Mesendoderm (in vitro differentiated cells): ENCODE data around the gene HOGA1.
"Not testable (repeated sequence)": the region's sequence is repeated elsewhere in the genome, so short reads cannot be mapped to it uniquely, and the experiment has no call there.

ENCODE experiments used
- DNase-seq: peaks from one replicate; pipeline ENCODE4 v3.0.0; 2013
- H2AK5ac ChIP-seq: 2 replicates; pipeline ENCODE4 v1.6.1; 2013; ENCODE audit warnings: low read length, inconsistent platforms
- H2BK120ac ChIP-seq: 2 replicates; pipeline ENCODE4 v1.6.1; 2013; ENCODE audit warnings: low read depth, mild to moderate bottlenecking, low read length, moderate library complexity, mixed read lengths
- H2BK15ac ChIP-seq: replicated peaks from 2 replicates; pipeline ENCODE4 v1.6.1; 2013; ENCODE audit warnings: low read depth, mild to moderate bottlenecking, moderate library complexity
- H2BK5ac ChIP-seq: 2 replicates; pipeline ENCODE4 v1.6.1; 2013; ENCODE audit warnings: low read length, inconsistent platforms
- H3K18ac ChIP-seq: 2 replicates; pipeline ENCODE4 v1.6.1; 2013; ENCODE audit warnings: mild to moderate bottlenecking, low read length, mixed read lengths
- H3K23ac ChIP-seq: one replicate; pipeline ENCODE4 v1.6.1; 2013; ENCODE audit warnings: low read length
- H3K27ac ChIP-seq: 2 replicates; pipeline ENCODE4 v1.5.1; 2013; ENCODE audit warnings: low read depth, mild to moderate bottlenecking, inconsistent platforms, low read length, moderate library complexity
- H3K27me3 ChIP-seq: 2 replicates; pipeline ENCODE4 v1.6.1; 2013; ENCODE audit warnings: low read length, control low read depth, mild to moderate bottlenecking, inconsistent platforms; ENCODE audit not compliant: insufficient read depth, poor library complexity
- H3K36me3 ChIP-seq: 2 replicates; pipeline ENCODE4 v1.6.1; 2013; ENCODE audit warnings: low read length, inconsistent platforms; ENCODE audit not compliant: control insufficient read depth, insufficient read depth
- H3K4ac ChIP-seq: one replicate; pipeline ENCODE4 v1.6.1; 2013; ENCODE audit warnings: low read depth, mild to moderate bottlenecking, low read length, moderate library complexity
- H3K4me1 ChIP-seq: 2 replicates; pipeline ENCODE4 v1.6.1; 2013; ENCODE audit warnings: low read depth, low read length, inconsistent platforms; ENCODE audit not compliant: control insufficient read depth
- H3K4me2 ChIP-seq: 2 replicates; pipeline ENCODE4 v1.6.1; 2013; ENCODE audit warnings: low read length
- H3K4me3 ChIP-seq: 2 replicates; pipeline ENCODE4 v1.5.1; 2013; ENCODE audit warnings: mild to moderate bottlenecking, low read length
- H3K56ac ChIP-seq: one replicate; pipeline ENCODE4 v1.6.1; 2013; ENCODE audit warnings: low read length
- H3K79me1 ChIP-seq: 2 replicates; pipeline ENCODE4 v1.6.1; 2013; ENCODE audit warnings: low read length, inconsistent platforms
- H3K79me2 ChIP-seq: 2 replicates; pipeline ENCODE4 v1.6.1; 2013; ENCODE audit warnings: mild to moderate bottlenecking, low read length; ENCODE audit not compliant: control insufficient read depth, insufficient read depth
- H3K9ac ChIP-seq: 2 replicates; pipeline ENCODE4 v1.6.1; 2013; ENCODE audit warnings: low read length, inconsistent platforms
- H4K5ac ChIP-seq: one replicate; pipeline ENCODE4 v1.6.1; 2013; ENCODE audit warnings: low read length
- H4K8ac ChIP-seq: one replicate; pipeline ENCODE4 v1.6.1; 2013; ENCODE audit warnings: low read depth, mild to moderate bottlenecking, control low read depth, low read length, moderate library complexity
- WGBS: extraction: QIAGEN DNeasy Blood & Tissue Kit; methylation state at CpG from one replicate; pipeline ENCODE4 v1.1.7; 2013; ENCODE audit warnings: low lambda C conversion rate, missing lambda C conversion rate; ENCODE audit not compliant: insufficient coverage; ENCODE audit errors: extremely low coverage; 5-methylcytosine and 5-hydroxymethylcytosine counted together

HOGA1 gene

DNA sequence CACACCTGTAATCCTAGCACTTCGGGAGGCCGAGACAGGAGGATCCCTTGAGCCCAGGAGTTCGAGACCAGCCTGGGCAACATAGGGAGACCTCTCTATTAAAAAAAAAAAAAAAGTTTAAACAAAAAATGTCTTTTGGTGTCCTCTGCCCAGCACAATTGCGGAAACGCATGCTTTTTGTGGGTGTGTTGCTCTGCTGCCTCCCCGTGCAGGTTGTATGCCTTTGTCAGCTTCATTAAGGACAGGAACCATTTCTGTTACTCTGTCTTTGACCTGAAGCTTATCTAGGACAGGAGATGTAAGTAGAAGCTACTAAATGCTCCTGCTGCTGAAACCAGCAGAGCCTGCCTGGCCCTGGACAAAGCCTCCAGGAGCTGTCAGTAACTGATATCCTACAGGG, 32.9 kb upstream of the HOGA1 start:
- Histone ChIP-seq H4K8ac (no peak overlapping the region), H2BK5ac (no peak overlapping the region), H3K27ac (no peak overlapping the region), H3K4me2 (no peak overlapping the region), H3K23ac (no peak overlapping the region), H3K18ac (no peak overlapping the region), H3K79me2 (no peaks in the 10 kb centered on the region), H3K36me3 (no peaks in the 10 kb centered on the region), H2BK120ac (no peak overlapping the region), H3K79me1 (no peaks in the 10 kb centered on the region), H3K4ac (no peak overlapping the region), H4K5ac (no peak overlapping the region), H2BK15ac (no peak overlapping the region), H3K4me1 (peaks cover 11% of the 10 kb centered on the region), H3K56ac (no peak overlapping the region), H3K9ac (no peak overlapping the region), H2AK5ac (no peak overlapping the region), H3K27me3 (no peaks in the 10 kb centered on the region), H3K4me3 (no peak overlapping the region)
- no CpG with 5 or more reads among the region's 6 CpGs for WGBS
- no peak for DNase-seq

- H3K27ac ChIP-seq: no peak overlapping the region
- H3K4me1 ChIP-seq: peaks cover 11% of the 10 kb centered on the region
Observed at GRCh38 chr10:97553575-97554031, 30.6 kb upstream of the HOGA1 start.

DNA sequence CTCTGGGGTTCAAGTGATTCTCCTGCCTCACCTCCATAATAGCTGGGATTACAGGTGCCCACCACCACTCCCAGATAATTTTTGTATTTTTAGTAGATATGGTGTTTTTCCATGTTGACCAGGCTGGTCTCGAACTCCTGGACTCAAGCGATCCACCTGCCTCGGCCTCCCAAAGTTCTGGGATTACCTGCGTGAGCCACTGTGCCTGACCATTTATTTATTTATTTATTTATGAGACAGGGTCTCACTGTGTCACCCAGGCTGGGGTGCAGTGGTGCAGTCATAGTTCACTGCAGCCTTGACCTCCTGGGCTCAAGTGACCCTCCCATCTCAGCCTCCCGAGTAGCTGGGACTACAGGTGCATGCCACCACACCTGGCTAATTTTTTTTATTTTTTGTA, 29.9 kb upstream of the HOGA1 start:
- no CpG with 5 or more reads among the region's 5 CpGs for WGBS
- not testable (repeated sequence) for DNase-seq

More at GRCh38 chr10:97553575-97554031, 30.6 kb upstream of the HOGA1 start:
- H3K4me2 ChIP-seq: no peak overlapping the region
- DNase-seq: peak; percentile 87
- no peak overlapping the region for H2BK120ac ChIP-seq
- H4K8ac ChIP-seq: no peak overlapping the region
- H2BK15ac ChIP-seq: no peak overlapping the region
- no peak overlapping the region for H3K4ac ChIP-seq
- H3K4me3 ChIP-seq: no peak overlapping the region
- no peak overlapping the region for H3K18ac ChIP-seq
- no peaks in the 10 kb centered on the region for H3K36me3 ChIP-seq
- H3K79me1 ChIP-seq: no peaks in the 10 kb centered on the region
- no peak overlapping the region for H2BK5ac ChIP-seq
- H3K27me3 ChIP-seq: no peaks in the 10 kb centered on the region
- H3K23ac ChIP-seq: no peak overlapping the region
- H3K9ac ChIP-seq: no peak overlapping the region
- no peaks in the 10 kb centered on the region for H3K79me2 ChIP-seq
- no CpG with 5 or more reads among the region's 6 CpGs for WGBS
- no peak overlapping the region for H4K5ac ChIP-seq
- peak overlapping the region; percentile 60 for H3K56ac ChIP-seq
- H2AK5ac ChIP-seq: no peak overlapping the region

DNA sequence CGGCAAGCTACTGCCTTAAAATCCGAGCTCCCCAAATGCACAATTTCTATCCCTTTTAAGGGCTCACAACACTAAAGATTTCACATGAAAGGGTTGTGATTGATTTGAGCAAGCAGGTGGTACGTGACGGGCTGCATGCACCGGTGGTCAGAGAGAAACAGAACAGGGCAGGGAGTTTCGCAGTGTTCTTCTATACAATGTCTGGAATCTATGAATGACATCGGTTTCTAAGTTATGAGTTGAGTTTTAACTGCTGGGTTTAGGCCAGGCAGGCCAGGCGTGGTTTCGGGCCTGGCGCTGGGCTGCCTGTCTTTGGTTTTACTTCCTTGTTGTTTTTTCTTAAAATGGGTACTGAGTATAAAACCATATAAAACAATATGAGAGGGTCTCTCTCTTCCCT, 28.6 kb upstream of the HOGA1 start:
- DNase-seq, H4K5ac ChIP-seq, H2BK5ac ChIP-seq, H3K79me1 ChIP-seq, H3K79me2 ChIP-seq, H3K27ac ChIP-seq, H3K9ac ChIP-seq, H3K18ac ChIP-seq, H2BK120ac ChIP-seq, H2BK15ac ChIP-seq, H2AK5ac ChIP-seq, H4K8ac ChIP-seq, H3K4me1 ChIP-seq, H3K56ac ChIP-seq, H3K27me3 ChIP-seq, H3K36me3 ChIP-seq, H3K4me3 ChIP-seq, H3K4me2 ChIP-seq, H3K4ac ChIP-seq, H3K23ac ChIP-seq: not testable (repeated sequence)
- WGBS: no CpG with 5 or more reads among the region's 10 CpGs

More for the DNA sequence above, 29.9 kb upstream of the HOGA1 start:
- H3K4ac ChIP-seq, H4K8ac ChIP-seq, H2AK5ac ChIP-seq, H2BK5ac ChIP-seq, H3K79me1 ChIP-seq, H3K9ac ChIP-seq, H3K4me2 ChIP-seq, H3K18ac ChIP-seq, H3K4me3 ChIP-seq, H2BK15ac ChIP-seq, H3K56ac ChIP-seq, H3K27me3 ChIP-seq, H2BK120ac ChIP-seq, H3K79me2 ChIP-seq, H3K27ac ChIP-seq, H4K5ac ChIP-seq, H3K23ac ChIP-seq, H3K36me3 ChIP-seq: not testable (repeated sequence)
- peaks cover 11% of the 10 kb centered on the region for H3K4me1 ChIP-seq

DNA sequence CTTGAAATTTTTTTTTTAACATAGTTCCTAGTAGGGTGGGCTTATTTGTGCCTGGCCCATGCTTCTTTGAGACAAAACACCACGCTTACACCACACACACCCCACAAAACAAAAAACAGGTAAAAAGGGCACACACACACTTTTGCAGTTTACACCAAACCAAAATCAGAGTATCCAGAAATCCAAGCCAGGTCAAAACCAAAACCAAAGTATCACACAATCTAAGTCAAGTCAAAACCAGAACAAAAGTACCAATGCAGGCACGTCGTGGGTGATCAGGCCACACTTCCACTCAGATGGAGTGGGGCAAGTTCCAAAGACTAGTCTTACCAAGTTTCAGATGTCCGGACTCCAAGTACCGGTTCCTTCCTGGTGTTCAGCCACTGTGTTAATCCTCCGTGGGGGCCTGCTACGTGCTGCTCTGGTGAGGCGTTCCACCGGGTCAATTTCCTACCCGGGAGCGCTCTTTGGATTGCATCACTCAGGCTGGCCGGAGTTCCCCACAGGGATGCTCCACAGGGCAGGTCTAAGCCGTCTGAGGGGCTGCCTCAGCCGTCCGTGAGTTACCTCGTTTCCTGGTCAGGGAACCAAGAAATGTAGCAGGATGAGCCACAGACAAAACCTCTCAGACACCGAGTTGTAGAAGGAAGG, 23.3 kb upstream of the HOGA1 start:
- not testable (repeated sequence) for H3K79me1 ChIP-seq, H3K9ac ChIP-seq, H3K4me3 ChIP-seq, H2AK5ac ChIP-seq, H3K4me1 ChIP-seq, H3K79me2 ChIP-seq, H4K8ac ChIP-seq, H3K4me2 ChIP-seq, H3K27ac ChIP-seq, H3K56ac ChIP-seq, H3K18ac ChIP-seq, DNase-seq, H3K23ac ChIP-seq, H2BK5ac ChIP-seq, H2BK15ac ChIP-seq, H3K27me3 ChIP-seq, H3K36me3 ChIP-seq, H2BK120ac ChIP-seq, H3K4ac ChIP-seq, H4K5ac ChIP-seq
- no CpG with 5 or more reads among the region's 17 CpGs for WGBS
